Activated CD4-positive, alpha-beta memory T cell treated with anti-CD3 and anti-CD28 coated beads for 36 hours (primary cell): ENCODE results near the gene RBP7. TPM values are rescaled to one million over a fixed set of nuclear protein-coding genes. Genes with fewer than 3 reads are reported as not detected.

Experiments used
- CTCF ChIA-PET: fragments of 350-600 bp; sonication (Branson Sonifier 250); formaldehyde crosslinking; loops from one replicate; lab custom pipeline; 2021; ENCODE audit warnings: antibody characterized with exemption, inconsistent platforms; lab: Charles Lee
- POLR2A ChIA-PET: fragments of 350-600 bp; sonication (Branson Sonifier 250); formaldehyde crosslinking; loops from one replicate; lab custom pipeline; 2021; ENCODE audit warnings: antibody characterized with exemption; lab: Charles Lee
- DNase-seq: peaks from one replicate; pipeline ENCODE4 v3.0.0-alpha.2; 2020
- H3K27ac Mint-ChIP-seq: one replicate; pipeline ENCODE4 v1.8.0; 2021; ENCODE audit warnings: mixed read lengths
- H3K27me3 Mint-ChIP-seq: one replicate; pipeline ENCODE4 v1.8.0; 2021; ENCODE audit warnings: mixed read lengths
- H3K36me3 Mint-ChIP-seq: one replicate; pipeline ENCODE4 v1.8.0; 2021; ENCODE audit warnings: mixed read lengths
- H3K4me1 Mint-ChIP-seq: one replicate; pipeline ENCODE4 v1.8.0; 2021; ENCODE audit warnings: low read depth, mixed read lengths
- H3K4me3 Mint-ChIP-seq: one replicate; pipeline ENCODE4 v1.8.0; 2021; ENCODE audit warnings: mild to moderate bottlenecking, mixed read lengths
- H3K9me3 Mint-ChIP-seq: one replicate; pipeline ENCODE4 v1.8.0; 2021; ENCODE audit warnings: mixed read lengths
- intact Hi-C: fragments of 100-400 bp; cut with micrococcal nuclease; formaldehyde crosslinking; loops from one replicate; pipeline ENCODE4 v1.15.1; 2023
- microRNA-seq: library from miRNA; unstranded; fragments of <30 nt; microRNA quantifications from one replicate; pipeline ENCODE4 v1.2.0, GENCODE V29; 2022; ENCODE audit warnings: borderline number of aligned reads, borderline microRNAs expressed, borderline replicate concordance
- total RNA-seq, 2 experiments: library from RNA; stranded (reverse); gene quantifications; one replicate each; pipeline ENCODE4 v1.2.3, GENCODE V29; 2021

The RBP7 gene
- total RNA-seq, 2 experiments from 2014 or later, result not detected

GRCh38 chr1:10059342-10059718, 62.3 kb downstream of the RBP7 start:
- no peaks in the 10 kb centered on the region for H3K36me3 Mint-ChIP-seq
- ChIA-PET CTCF (no interaction called here), POLR2A (no interaction called here)
- H3K4me3 Mint-ChIP-seq, result no peak overlapping the region
- no peaks in the 10 kb centered on the region for H3K9me3 Mint-ChIP-seq
- peaks cover 11% of the 10 kb centered on the region for H3K4me1 Mint-ChIP-seq
- intact Hi-C loops, result no loop called here
- H3K27ac Mint-ChIP-seq, result no peak overlapping the region
- no peak for DNase-seq
- H3K27me3 Mint-ChIP-seq, result no peaks in the 10 kb centered on the region

GRCh38 chr1:10060311-10061100, 63.5 kb downstream of the RBP7 start:
- CTCF ChIA-PET, result no interaction called here

GRCh38 chr1:10061276-10061675, 64.2 kb downstream of the RBP7 start:
- ChIA-PET CTCF (no interaction called here), POLR2A (no interaction called here)
- H3K4me3 Mint-ChIP-seq, result no peak overlapping the region
- no peak overlapping the region for H3K27ac Mint-ChIP-seq
- no peaks in the 10 kb centered on the region for H3K36me3 Mint-ChIP-seq
- H3K27me3 Mint-ChIP-seq, result no peaks in the 10 kb centered on the region
- H3K9me3 Mint-ChIP-seq, result no peaks in the 10 kb centered on the region
- intact Hi-C loops, result no loop called here
- H3K4me1 Mint-ChIP-seq, result peaks cover 10% of the 10 kb centered on the region
- DNase-seq, result no peak

More at GRCh38 chr1:10060311-10061100, 63.5 kb downstream of the RBP7 start:
- Mint-ChIP-seq H3K4me3 (no peak overlapping the region), H3K9me3 (no peaks in the 10 kb centered on the region), H3K36me3 (no peaks in the 10 kb centered on the region), H3K27me3 (no peaks in the 10 kb centered on the region), H3K27ac (no peak overlapping the region), H3K4me1 (peaks cover 12% of the 10 kb centered on the region)
- POLR2A ChIA-PET, result no interaction called here
- intact Hi-C loops, result no loop called here
- no peak for DNase-seq

- no peak overlapping the region for H3K4me3 Mint-ChIP-seq
- H3K27ac Mint-ChIP-seq, result no peak overlapping the region
- H3K36me3 Mint-ChIP-seq, result no peaks in the 10 kb centered on the region
- no peaks in the 10 kb centered on the region for H3K27me3 Mint-ChIP-seq
- ChIA-PET POLR2A (no interaction called here), CTCF (no interaction called here)
- peaks cover 16% of the 10 kb centered on the region for H3K4me1 Mint-ChIP-seq
- no peak for DNase-seq
- no peaks in the 10 kb centered on the region for H3K9me3 Mint-ChIP-seq
- intact Hi-C loops, result no loop called here
Observed at GRCh38 chr1:10063878-10064277, 66.8 kb downstream of the RBP7 start.

GRCh38 chr1:10064416-10065343, 67.7 kb downstream of the RBP7 start:
- ChIA-PET POLR2A (no interaction called here), CTCF (no interaction called here)
- Mint-ChIP-seq H3K27me3 (no peaks in the 10 kb centered on the region), H3K4me1 (peaks cover 18% of the 10 kb centered on the region), H3K36me3 (no peaks in the 10 kb centered on the region), H3K27ac (no peak overlapping the region), H3K9me3 (no peaks in the 10 kb centered on the region), H3K4me3 (no peak overlapping the region)
- intact Hi-C loops, result no loop called here
- no peak for DNase-seq

GRCh38 chr1:10065344-10065685, 68.3 kb downstream of the RBP7 start:
- Mint-ChIP-seq H3K4me3 (no peak overlapping the region), H3K4me1 (peaks cover 18% of the 10 kb centered on the region), H3K27ac (no peak overlapping the region), H3K27me3 (no peaks in the 10 kb centered on the region), H3K9me3 (no peaks in the 10 kb centered on the region), H3K36me3 (no peaks in the 10 kb centered on the region)
- CTCF ChIA-PET, result no interaction called here
- no peak for DNase-seq
- POLR2A ChIA-PET, result no interaction called here
- intact Hi-C loops, result no loop called here

Small RNAs within 50 kb of the gene (microRNA-seq; reads per million reads assigned to microRNA genes)
- 4.3 reads per million, percentile 7 among the genes with 10 or more reads in this experiment for gene MIR5697

Other genes starting within 250 kb of the RBP7 start
- gene CLSTN1, start 173.3 kb upstream of the RBP7 start, total RNA-seq, result 10 to 100 TPM; 33.6 to 34.1 TPM
- gene CTNNBIP1, start 87.0 kb upstream of the RBP7 start, total RNA-seq, result 10 to 100 TPM; 11.0 to 13.2 TPM
- 10 to 100 TPM; 22.0 to 22.8 TPM for gene LZIC, start 53.8 kb upstream of the RBP7 start, total RNA-seq
- 1 to 10 TPM; 7.8 to 9.9 TPM for gene NMNAT1, start 53.8 kb upstream of the RBP7 start, total RNA-seq
- gene UBE4B, start 35.7 kb downstream of the RBP7 start, total RNA-seq, result 10 to 100 TPM; 24.3 to 25.3 TPM
- gene KIF1B, start 213.3 kb downstream of the RBP7 start, total RNA-seq, result 10 to 100 TPM; 16.8 to 17.4 TPM